OCI-LY1 (cell line): ENCODE measurements around the gene KIFC3.

Source experiments
- H2AFZ ChIP-seq: fragments of 200-600 bp; sonication (generic), shearing (Covaris generic); 2 replicates; pipeline ENCODE4 v1.6.0; 2014; ENCODE audit warnings: antibody characterized with exemption, mild to moderate bottlenecking, low read length
- H3F3A ChIP-seq: fragments of 200-600 bp; sonication (generic), shearing (Covaris generic); 2 replicates; pipeline ENCODE4 v1.6.0; 2014; ENCODE audit warnings: mild to moderate bottlenecking, antibody characterized with exemption, low read length, moderate library complexity; ENCODE audit not compliant: insufficient read depth
- H3K27ac ChIP-seq: fragments of 200-600 bp; sonication (generic); 2 replicates; pipeline ENCODE4 v1.5.1; 2014; ENCODE audit warnings: low read length, mixed run types, mild to moderate bottlenecking, low read depth; ENCODE audit not compliant: poor library complexity, severe bottlenecking
- H3K27me3 ChIP-seq: fragments of 200-600 bp; sonication (generic); 2 replicates; pipeline ENCODE4 v1.6.0; 2014; ENCODE audit warnings: antibody characterized with exemption, mild to moderate bottlenecking, low read length, moderate library complexity; ENCODE audit not compliant: insufficient read depth
- H3K36me3 ChIP-seq: fragments of 200-600 bp; sonication (generic); 2 replicates; pipeline ENCODE4 v1.6.1; 2014; ENCODE audit warnings: mild to moderate bottlenecking, antibody characterized with exemption, low read length, moderate library complexity, mixed read lengths; ENCODE audit not compliant: insufficient read depth
- H3K4me1 ChIP-seq: fragments of 200-600 bp; sonication (generic); 2 replicates; pipeline ENCODE4 v1.5.1; 2014; ENCODE audit warnings: mild to moderate bottlenecking, low read length, moderate library complexity; ENCODE audit not compliant: insufficient read depth, severe bottlenecking
- H3K4me2 ChIP-seq: fragments of 200-600 bp; sonication (generic), shearing (Covaris generic); 2 replicates; pipeline ENCODE4 v1.6.1; 2014; ENCODE audit warnings: low read length
- H3K4me3 ChIP-seq: fragments of 200-600 bp; sonication (generic); 2 replicates; pipeline ENCODE4 v1.5.1; 2014; ENCODE audit warnings: low read length, low read depth, mild to moderate bottlenecking, mixed read lengths; ENCODE audit not compliant: poor library complexity, severe bottlenecking
- H3K79me2 ChIP-seq: fragments of 200-600 bp; shearing (Covaris generic); 2 replicates; pipeline ENCODE4 v1.6.1; 2016; ENCODE audit warnings: mixed run types, low read length, mixed read lengths; ENCODE audit not compliant: insufficient read depth
- H3K9ac ChIP-seq: fragments of 200-600 bp; sonication (generic), shearing (Covaris generic); 2 replicates; pipeline ENCODE4 v1.6.1; 2014; ENCODE audit warnings: mild to moderate bottlenecking, low read length, mixed read lengths
- H3K9me2 ChIP-seq: fragments of 200-600 bp; sonication (generic), shearing (Covaris generic); 2 replicates; pipeline ENCODE4 v1.6.1; 2014; ENCODE audit warnings: low read depth, mild to moderate bottlenecking, low read length, mixed read lengths
- H3K9me3 ChIP-seq: fragments of 200-600 bp; shearing (Covaris generic); 2 replicates; pipeline ENCODE4 v1.6.1; 2014; ENCODE audit warnings: low read length, mixed read lengths
- H4K20me1 ChIP-seq: fragments of 200-600 bp; sonication (generic), shearing (Covaris generic); 2 replicates; pipeline ENCODE4 v1.6.0; 2016; ENCODE audit warnings: mild to moderate bottlenecking, low read length; ENCODE audit not compliant: insufficient read depth
- EZH2 ChIP-seq: fragments of 200-600 bp; sonication (generic), shearing (Covaris generic); IDR thresholded peaks from 2 replicates; pipeline ENCODE4 v1.8.0; 2017; ENCODE audit warnings: borderline replicate concordance, mixed run types, mild to moderate bottlenecking, antibody characterized with exemption, low read length, moderate library complexity, mixed read lengths
- TF ChIP-seq, protein P1 (sequence below): fragments of 200-600 bp; sonication (generic), shearing (Covaris generic); IDR thresholded peaks from 2 replicates; pipeline ENCODE4 v1.5.1; 2017; ENCODE audit warnings: mild to moderate bottlenecking, antibody characterized with exemption, low read length, moderate library complexity, mixed read lengths

The KIFC3 gene

DNA sequence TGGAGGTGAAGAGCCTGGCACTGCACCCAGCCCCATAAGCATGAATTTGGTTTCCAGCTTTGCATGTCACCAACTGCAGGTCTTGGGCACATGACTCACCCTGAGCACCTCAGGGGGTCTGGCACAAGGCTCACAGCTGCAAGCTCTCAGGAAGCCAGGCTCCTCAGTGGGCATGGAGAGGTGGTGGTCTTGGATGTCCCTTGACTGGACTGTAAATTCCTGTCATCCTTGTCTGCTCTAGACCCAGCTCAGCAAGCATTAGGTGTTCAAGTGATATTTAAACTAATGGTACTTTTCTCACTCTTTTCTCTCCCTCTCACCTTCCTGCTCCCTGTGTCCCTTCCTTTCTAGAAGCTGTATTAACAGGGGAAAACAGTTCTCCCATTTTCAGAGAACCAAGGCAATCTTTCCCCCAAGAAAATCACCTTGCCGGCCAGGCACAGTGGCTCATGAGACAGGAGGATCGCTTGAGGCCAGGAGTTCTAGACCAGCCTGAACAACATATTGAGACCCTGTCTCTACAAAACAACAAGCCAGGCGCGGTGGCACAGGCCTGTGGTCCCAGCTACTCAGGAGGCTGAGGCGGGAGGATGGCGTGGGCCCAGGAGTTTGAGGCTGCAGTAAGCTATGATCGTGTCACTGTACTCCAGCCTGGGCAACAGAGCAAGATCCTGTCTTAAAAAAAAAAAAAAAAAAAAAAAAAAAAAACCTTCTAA lies 5.1 kb upstream of the KIFC3 start:
- Histone ChIP-seq H3K4me1 (peaks cover 4% of the 10 kb centered on the region), H3K9ac (no peak overlapping the region), H3K36me3 (no peaks in the 10 kb centered on the region), H3K27me3 (no peaks in the 10 kb centered on the region), H4K20me1 (no peaks in the 10 kb centered on the region), H3K9me2 (no peaks in the 10 kb centered on the region), H3F3A (no peaks in the 10 kb centered on the region), H3K4me2 (no peak overlapping the region), H2AFZ (no peak overlapping the region), H3K4me3 (no peak overlapping the region), H3K79me2 (no peaks in the 10 kb centered on the region), H3K9me3 (no peaks in the 10 kb centered on the region), H3K27ac (no peak overlapping the region)
- TF ChIP-seq EZH2, result no peak
- TF ChIP-seq, protein P1, sequence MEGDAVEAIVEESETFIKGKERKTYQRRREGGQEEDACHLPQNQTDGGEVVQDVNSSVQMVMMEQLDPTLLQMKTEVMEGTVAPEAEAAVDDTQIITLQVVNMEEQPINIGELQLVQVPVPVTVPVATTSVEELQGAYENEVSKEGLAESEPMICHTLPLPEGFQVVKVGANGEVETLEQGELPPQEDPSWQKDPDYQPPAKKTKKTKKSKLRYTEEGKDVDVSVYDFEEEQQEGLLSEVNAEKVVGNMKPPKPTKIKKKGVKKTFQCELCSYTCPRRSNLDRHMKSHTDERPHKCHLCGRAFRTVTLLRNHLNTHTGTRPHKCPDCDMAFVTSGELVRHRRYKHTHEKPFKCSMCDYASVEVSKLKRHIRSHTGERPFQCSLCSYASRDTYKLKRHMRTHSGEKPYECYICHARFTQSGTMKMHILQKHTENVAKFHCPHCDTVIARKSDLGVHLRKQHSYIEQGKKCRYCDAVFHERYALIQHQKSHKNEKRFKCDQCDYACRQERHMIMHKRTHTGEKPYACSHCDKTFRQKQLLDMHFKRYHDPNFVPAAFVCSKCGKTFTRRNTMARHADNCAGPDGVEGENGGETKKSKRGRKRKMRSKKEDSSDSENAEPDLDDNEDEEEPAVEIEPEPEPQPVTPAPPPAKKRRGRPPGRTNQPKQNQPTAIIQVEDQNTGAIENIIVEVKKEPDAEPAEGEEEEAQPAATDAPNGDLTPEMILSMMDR, result no peak

DNA sequence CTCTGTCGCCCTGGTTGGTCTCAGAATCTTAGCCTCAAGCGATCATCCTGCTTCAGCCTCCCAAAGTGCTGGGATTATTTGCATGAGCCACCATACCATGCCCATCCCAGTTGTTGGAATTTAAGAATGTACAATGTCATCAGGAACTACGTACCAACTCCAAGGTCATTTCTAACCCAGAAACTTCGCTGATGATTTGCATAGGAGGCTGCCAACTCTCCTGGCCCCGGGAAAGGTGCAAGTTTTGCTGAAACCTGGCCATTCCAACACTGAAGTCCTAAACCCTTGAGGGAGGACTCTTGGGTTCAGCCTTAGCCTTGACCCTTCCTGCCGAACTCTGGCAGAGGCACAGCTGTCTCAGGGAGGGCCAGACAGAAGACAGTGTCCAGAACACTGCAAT lies 2.9 kb upstream of the KIFC3 start:
- Histone ChIP-seq H2AFZ (no peak overlapping the region), H3K36me3 (no peaks in the 10 kb centered on the region), H3K4me1 (peaks cover under 1% of the 10 kb centered on the region), H3K9me3 (no peaks in the 10 kb centered on the region), H3K79me2 (no peaks in the 10 kb centered on the region), H3F3A (no peaks in the 10 kb centered on the region), H3K9ac (no peak overlapping the region), H3K9me2 (no peaks in the 10 kb centered on the region), H3K27ac (no peak overlapping the region), H3K4me3 (no peak overlapping the region), H3K27me3 (no peaks in the 10 kb centered on the region), H3K4me2 (no peak overlapping the region), H4K20me1 (no peaks in the 10 kb centered on the region)
- TF ChIP-seq, protein P1, result no peak
- TF ChIP-seq EZH2, result no peak

DNA sequence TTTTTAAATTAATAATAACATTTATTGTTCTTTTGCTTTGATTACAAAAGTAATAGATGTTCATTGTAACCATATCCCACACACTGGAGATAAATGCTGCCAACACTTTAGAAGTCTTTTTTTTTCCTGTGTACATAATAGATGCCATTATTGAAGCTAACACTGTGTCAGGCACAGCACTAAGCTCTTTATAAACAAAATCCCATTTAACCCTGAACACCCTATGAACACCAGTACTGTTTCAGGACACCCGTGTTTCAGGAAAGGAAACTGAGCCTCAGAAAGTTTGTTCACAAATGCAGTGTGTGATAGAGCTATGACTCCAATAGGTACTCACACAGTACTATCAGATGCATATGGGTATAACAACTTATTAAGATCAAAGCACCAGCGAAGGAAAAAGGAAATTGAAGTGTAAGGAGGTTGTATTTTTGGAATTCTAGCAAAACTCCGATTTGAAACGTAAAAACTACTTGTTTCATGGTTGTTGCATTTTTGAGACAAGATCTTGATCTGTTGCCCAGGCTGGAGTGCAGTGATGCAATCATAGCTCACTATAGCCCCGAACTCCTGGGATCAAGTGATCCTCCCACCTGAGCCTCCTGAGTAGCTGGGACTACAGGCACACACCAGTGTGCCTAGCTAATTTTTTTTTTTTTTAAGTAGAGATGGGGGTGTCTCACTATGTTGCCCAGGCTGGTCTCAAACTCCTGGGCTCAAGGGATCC lies 2.0 kb upstream of the KIFC3 start:
- Histone ChIP-seq H3K79me2 (no peaks in the 10 kb centered on the region), H3K36me3 (no peaks in the 10 kb centered on the region), H3K9me3 (no peaks in the 10 kb centered on the region), H3F3A (no peaks in the 10 kb centered on the region), H3K4me1 (no peaks in the 10 kb centered on the region), H3K4me2 (no peak overlapping the region), H3K9ac (no peak overlapping the region), H3K27me3 (no peaks in the 10 kb centered on the region), H2AFZ (no peak overlapping the region), H4K20me1 (no peaks in the 10 kb centered on the region), H3K27ac (no peak overlapping the region), H3K4me3 (no peak overlapping the region), H3K9me2 (no peaks in the 10 kb centered on the region)
- TF ChIP-seq EZH2, result no peak
